GM18868 (cell line): ENCODE results near the gene PPP1R13B.

ENCODE experiments used
- ATAC-seq: cut with Tn5 transposase; IDR thresholded peaks from one replicate; pipeline ENCODE4 v1.9.1; 2021; ENCODE audit warnings: mild to moderate bottlenecking, moderate library complexity; ENCODE audit not compliant: unreplicated experiment

The PPP1R13B gene

GRCh38 chr14:103880348-103881267 is 33.2 kb upstream of the PPP1R13B start:
- no peak for ATAC-seq

- no peak for ATAC-seq
These were observed 32.4 kb upstream of the PPP1R13B start for GRCh38 chr14:103879570-103880347.

DNA sequence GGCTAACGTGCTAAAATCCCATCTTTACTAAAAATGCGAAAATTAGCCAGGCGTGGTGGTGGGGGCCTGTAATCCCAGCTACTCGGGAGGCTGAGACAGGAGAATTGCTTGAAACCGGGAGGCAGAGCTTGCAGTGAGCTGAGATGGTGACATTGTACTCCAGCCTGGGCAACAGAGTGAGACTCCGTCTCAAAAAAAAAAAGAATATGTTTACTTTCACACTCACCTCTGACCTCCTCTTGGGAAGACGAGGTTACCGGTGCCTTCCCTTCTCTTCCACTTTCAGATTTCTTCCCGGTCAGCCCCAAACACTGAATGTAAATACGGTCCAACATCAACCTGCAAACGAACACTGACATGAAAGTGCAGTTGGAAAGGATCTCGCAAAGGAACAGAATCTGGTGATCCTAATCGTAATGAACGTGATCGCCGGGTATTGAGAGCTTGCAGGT is 31.8 kb upstream of the PPP1R13B start:
- no peak for ATAC-seq

GRCh38 chr14:103878180-103878579 is 30.8 kb upstream of the PPP1R13B start:
- ATAC-seq = no peak

- ATAC-seq = no peak
These were observed 27.6 kb upstream of the PPP1R13B start for GRCh38 chr14:103875010-103875409.

GRCh38 chr14:103872481-103873113 is 25.2 kb upstream of the PPP1R13B start:
- peak; percentile 23 for ATAC-seq

DNA sequence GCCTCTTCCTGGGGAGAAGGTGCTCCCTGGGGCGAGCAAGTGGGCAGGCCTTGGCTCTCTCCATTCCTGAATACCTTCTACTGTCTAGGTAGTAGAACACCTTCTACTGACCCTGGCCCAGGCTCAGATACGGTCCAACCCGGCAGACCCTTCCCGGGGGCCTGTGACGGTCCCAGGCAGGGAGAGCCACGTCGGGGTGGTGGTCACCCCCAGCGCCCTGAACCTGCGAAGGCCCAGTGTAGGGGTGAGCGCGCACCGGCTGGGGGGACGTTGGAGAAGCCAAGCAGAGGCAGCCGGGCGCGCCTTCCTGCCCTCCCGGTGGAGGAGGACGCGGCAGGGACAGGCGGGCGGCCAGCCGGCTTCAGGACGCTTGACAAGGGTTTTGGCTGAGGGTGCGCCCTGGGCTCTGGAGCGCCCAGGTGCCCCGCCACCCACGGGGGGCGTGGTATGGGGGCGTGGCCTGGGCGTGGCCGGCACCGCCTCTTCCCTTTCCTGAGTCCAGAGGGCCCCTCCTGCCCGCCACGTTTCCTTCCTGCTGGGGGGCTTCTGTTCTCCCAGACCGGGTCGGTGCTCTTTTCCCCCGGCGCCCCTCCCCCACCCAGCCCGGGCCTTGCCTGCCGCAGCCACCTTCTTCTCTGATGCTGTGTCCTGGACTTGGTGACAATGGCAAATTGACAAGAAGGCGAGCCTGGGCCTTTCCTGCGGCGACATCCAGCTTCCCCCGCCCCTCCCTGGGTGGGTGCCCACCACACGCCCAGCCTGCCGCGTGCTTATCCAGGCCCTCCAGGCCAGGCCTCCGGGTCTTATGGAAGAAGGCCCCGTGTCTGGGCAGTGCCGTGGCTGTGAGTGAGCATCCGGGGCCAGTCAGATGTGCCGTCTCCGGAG is 24.5 kb upstream of the PPP1R13B start:
- ATAC-seq = peak; percentile 71

- ATAC-seq = no peak
These were observed 23.7 kb upstream of the PPP1R13B start for GRCh38 chr14:103870891-103871595.

DNA sequence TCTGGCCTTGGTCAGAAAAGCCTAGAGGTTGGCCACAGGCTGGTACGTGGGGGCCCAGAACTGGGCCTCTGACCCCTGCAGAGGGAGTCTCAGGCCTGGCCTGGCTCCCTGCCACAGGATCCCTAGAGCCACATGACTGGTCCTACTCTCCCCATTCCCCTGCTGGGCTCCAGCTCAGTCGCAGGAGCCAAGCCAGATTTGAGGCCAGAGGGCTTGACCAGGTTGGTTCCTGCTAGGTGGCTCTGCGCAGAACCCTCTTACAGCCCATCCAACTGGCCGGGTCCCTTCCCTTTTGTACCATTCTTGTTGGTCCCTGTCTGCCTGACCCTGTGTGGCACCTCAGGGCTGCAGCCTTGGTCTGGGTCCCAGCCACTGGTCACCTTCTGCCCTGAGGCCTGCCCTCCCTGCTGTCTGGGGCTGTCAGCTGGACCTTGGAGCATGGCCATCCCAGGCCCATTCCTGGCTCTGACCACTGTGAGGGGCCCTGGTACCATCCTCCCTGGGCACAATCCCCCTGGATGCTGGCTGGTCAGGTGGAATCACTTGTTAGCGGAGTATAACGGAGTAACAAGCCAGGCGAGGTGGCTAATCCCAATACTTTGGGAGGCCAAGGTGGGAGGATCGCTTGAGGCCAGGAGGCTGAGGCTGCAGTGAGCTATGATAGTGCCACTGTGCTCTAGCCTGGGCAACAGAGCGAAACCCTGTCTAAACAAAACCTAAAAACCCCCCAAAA is 22.9 kb upstream of the PPP1R13B start:
- ATAC-seq = no peak

- no peak for ATAC-seq
These were observed 22.2 kb upstream of the PPP1R13B start for GRCh38 chr14:103869406-103870143.

GRCh38 chr14:103868242-103868897 is 21.0 kb upstream of the PPP1R13B start:
- no peak for ATAC-seq

DNA sequence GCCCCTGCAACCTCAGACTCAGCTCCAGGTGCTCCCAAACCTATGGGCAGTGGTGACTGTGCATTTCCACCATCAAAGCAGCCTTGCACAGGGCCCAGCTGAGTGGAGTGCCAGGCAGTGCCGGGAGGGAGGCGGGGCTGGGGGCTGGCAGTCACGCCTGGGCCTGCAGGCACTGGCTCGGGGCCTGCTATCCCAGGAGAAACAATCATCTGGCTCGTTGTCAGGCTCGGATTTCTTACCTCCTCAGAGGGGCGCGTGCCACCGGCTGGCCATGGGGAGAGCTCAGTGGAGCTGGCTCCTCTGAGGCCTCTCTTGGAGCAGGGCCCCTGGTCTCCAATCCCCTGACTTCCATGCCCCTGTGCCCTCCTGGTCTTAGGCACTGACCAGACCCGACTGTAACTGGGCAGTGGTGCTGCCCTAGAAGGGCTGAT is 20.2 kb upstream of the PPP1R13B start:
- ATAC-seq = no peak

- ATAC-seq = no peak
These were observed 19.6 kb upstream of the PPP1R13B start for GRCh38 chr14:103867020-103867419.

- ATAC-seq = no peak
These were observed 15.9 kb upstream of the PPP1R13B start for GRCh38 chr14:103863245-103863644.

GRCh38 chr14:103862393-103862782 is 15.0 kb upstream of the PPP1R13B start:
- ATAC-seq = no peak

GRCh38 chr14:103861413-103862392 is 14.3 kb upstream of the PPP1R13B start:
- ATAC-seq = no peak
